Left lung (tissue), 10 donors: ENCODE data around the gene KCNIP4. TPM values are rescaled to one million over a fixed set of nuclear protein-coding genes. Genes with fewer than 3 reads are reported as not detected.
A peak's percentile ranks its signal among the peaks of the same experiment; 100 is the strongest.

Source experiments
- ATAC-seq: fragments of 200-7000 bp; cut with Tn5 transposase; one replicate; pipeline ENCODE4 v1.9.1; 2020; ENCODE audit warnings: moderate library complexity
- DNase-seq, 4 donors: peaks; one replicate each; pipeline ENCODE4 v3.0.0-alpha.2; 2013 to 2020
- H3K27ac ChIP-seq, 2 donors: fragments of 200-600 bp; sonication (generic) in 1 of 2; one replicate each; pipeline versions ENCODE4 v1.5.0 to v1.8.0; 2020 to 2021
- H3K27me3 ChIP-seq, 2 donors: fragments of 200-600 bp; sonication (generic) in 1 of 2; one replicate each; pipeline versions ENCODE4 v1.5.0 to v1.8.0; 2020 to 2021
- H3K36me3 ChIP-seq, 2 donors: fragments of 200-600 bp; sonication (generic) in 1 of 2; one replicate each; pipeline versions ENCODE4 v1.5.0 to v1.8.0; 2020 to 2021
- H3K4me1 ChIP-seq, 2 donors: fragments of 200-600 bp; one replicate each; pipeline ENCODE4 v1.8.0; 2021
- H3K4me3 ChIP-seq, 2 donors: fragments of 200-600 bp; sonication (generic) in 1 of 2; one replicate each; pipeline versions ENCODE4 v1.5.0 to v1.8.0; 2020 to 2021; ENCODE audit warnings: mild to moderate bottlenecking in 1 of 2
- H3K9me3 ChIP-seq, 2 donors: fragments of 200-600 bp; sonication (generic) in 1 of 2; one replicate each; pipeline versions ENCODE4 v1.5.0 to v1.8.0; 2020 to 2021
- intact Hi-C, 2 donors: fragments of 100-400 bp; cut with DNase I; formaldehyde crosslinking; loops; one replicate each; pipeline versions ENCODE4 v1.11.2 to v1.14.2; 2022
- polyA plus RNA-seq, 6 donors: library from polyadenylated mRNA; unstranded; fragments of 120-200 nt; gene quantifications; one replicate each; pipeline ENCODE4 v1.2.1, GENCODE V29; 2013; ENCODE audit not compliant: insufficient read length in 6 of 6
- total RNA-seq, 2 donors: library from RNA; stranded (reverse); fragmentation: NEBNext Ultra II Directional; extraction: Animal tissue kit (Norgen Biotek cat#: 25700); gene quantifications; one replicate each; pipeline ENCODE4 v1.2.1, GENCODE V29; 2021
- TF ChIP-seq, protein P1 (sequence below), 2 donors: fragments of 200-600 bp; sonication (generic) in 1 of 2; IDR thresholded peaks; one replicate each; pipeline versions ENCODE4 v1.5.0 to v1.8.0; 2021; ENCODE audit warnings: antibody characterized with exemption in 2 of 2
- donor health status: DM: no; HTN: yes; CAD: no.
- donor health status: DM: no; HTN: no; CAD: no.

KCNIP4 gene
- total and polyA plus RNA-seq, 8 donors: 2.8 to 5.4 (median 4.9) TPM; not detected in 2

DNA sequence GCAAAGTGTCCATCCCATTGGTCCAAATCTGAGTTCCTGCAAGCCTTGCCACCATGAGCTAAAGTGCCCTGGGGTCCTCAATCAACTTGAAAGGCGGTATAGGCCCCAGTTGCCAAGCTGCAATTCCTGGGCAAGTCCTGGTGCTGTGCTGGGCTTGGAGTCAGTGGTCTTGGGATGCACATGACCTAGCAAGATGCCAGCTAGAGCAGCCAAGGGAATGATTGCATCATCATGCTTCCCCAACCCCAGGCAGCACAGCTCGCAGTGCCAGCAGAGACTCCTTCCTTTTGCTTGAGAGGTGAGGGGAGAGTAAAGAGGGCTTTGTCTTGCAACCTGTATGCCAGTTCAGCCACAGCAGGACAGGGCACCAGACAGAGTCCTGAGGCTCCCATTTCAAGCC is 50.5 kb downstream of the KCNIP4 start:
- no peak for DNase-seq
- Histone ChIP-seq H3K4me3 (no peak overlapping the region), H3K36me3 (no peaks in the 10 kb centered on the region), H3K9me3 (peaks cover 0 to 30% of the 10 kb centered on the region in 2 donors), H3K27ac (no peak overlapping the region), H3K27me3 (no peaks in the 10 kb centered on the region), H3K4me1 (no peaks in the 10 kb centered on the region)
- intact Hi-C loops: no loop called here
- ATAC-seq: no peak
- TF ChIP-seq, protein P1, sequence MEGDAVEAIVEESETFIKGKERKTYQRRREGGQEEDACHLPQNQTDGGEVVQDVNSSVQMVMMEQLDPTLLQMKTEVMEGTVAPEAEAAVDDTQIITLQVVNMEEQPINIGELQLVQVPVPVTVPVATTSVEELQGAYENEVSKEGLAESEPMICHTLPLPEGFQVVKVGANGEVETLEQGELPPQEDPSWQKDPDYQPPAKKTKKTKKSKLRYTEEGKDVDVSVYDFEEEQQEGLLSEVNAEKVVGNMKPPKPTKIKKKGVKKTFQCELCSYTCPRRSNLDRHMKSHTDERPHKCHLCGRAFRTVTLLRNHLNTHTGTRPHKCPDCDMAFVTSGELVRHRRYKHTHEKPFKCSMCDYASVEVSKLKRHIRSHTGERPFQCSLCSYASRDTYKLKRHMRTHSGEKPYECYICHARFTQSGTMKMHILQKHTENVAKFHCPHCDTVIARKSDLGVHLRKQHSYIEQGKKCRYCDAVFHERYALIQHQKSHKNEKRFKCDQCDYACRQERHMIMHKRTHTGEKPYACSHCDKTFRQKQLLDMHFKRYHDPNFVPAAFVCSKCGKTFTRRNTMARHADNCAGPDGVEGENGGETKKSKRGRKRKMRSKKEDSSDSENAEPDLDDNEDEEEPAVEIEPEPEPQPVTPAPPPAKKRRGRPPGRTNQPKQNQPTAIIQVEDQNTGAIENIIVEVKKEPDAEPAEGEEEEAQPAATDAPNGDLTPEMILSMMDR (IDR thresholded peaks at IDR 0.05): no peak

DNA sequence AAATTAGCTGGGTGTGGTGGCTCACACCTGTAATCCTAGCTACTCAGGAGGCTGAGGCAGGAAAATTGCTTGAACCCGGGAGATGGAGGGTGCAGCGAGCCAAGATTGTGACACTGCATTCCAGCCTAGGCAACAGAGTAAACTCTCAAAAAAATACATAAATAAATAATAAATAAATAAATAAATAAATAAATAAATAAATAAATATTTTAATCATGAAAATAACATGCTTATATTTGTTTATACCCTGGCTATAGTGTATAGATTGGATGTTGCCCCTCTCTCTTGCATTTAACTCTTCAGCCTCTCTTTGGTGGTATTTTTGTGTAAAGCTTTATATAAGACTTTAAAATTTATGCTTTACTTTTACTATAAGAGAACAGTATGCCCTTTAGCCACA is 51.8 kb downstream of the KCNIP4 start:
- H3K27ac ChIP-seq: no peak overlapping the region
- intact Hi-C loops: no loop called here
- H3K9me3 ChIP-seq: peaks cover 0 to 30% of the 10 kb centered on the region in 2 donors
- no peak for DNase-seq
- H3K4me3 ChIP-seq: no peak overlapping the region
- ATAC-seq: no peak
- H3K27me3 ChIP-seq: no peaks in the 10 kb centered on the region
- H3K36me3 ChIP-seq: no peaks in the 10 kb centered on the region
- TF ChIP-seq, protein P1 (IDR thresholded peaks at IDR 0.05): no peak
- H3K4me1 ChIP-seq: no peaks in the 10 kb centered on the region

DNA sequence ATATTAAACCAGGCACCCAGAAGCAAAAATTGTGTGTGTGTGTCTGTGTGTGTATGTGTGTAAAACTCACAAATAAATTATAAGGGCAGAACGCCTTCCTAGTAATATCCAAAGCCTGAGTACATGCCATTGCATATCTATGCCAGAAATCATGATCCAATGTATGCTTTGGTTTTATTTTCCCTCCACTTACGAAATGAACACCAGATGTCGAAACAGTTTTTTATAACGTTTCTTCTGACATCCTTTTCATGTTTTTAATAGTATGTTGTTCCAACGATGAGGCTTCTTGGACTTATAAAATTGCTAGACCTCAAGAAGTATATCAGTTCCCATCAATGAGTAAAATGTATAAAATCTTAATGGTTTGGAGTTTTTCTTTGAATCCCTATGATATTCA is 55.4 kb downstream of the KCNIP4 start:
- H3K27ac ChIP-seq: no peak overlapping the region
- DNase-seq (no peak), ATAC-seq (no peak)
- H3K27me3 ChIP-seq: no peaks in the 10 kb centered on the region
- TF ChIP-seq, protein P1 (IDR thresholded peaks at IDR 0.05): no peak
- H3K4me3 ChIP-seq: no peak overlapping the region
- no peaks in the 10 kb centered on the region for H3K4me1 ChIP-seq
- peaks cover 0 to 8% of the 10 kb centered on the region in 2 donors for H3K9me3 ChIP-seq
- H3K36me3 ChIP-seq: no peaks in the 10 kb centered on the region
- intact Hi-C loops: no loop called here

DNA sequence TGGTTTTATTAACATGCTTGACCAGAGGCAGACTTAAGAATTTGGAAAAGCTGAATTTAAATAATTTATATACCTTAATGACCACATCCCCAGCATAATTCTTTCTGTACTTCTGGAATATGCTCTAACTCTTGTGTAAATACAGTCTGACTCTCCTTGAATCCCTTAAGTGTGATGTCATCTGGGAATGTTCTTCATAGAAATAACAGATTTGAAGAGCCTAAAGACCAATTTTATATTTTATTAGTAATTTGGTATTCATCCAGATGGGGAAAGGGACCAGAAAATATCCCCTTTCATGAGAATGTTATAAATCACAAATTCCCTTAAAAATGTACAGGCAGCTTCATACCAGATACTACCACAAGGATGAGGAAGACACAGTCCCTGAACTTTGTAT is 58.3 kb downstream of the KCNIP4 start:
- Histone ChIP-seq H3K27me3 (no peaks in the 10 kb centered on the region), H3K36me3 (no peaks in the 10 kb centered on the region), H3K9me3 (no peaks in the 10 kb centered on the region), H3K4me3 (no peak overlapping the region), H3K27ac (no peak overlapping the region), H3K4me1 (no peaks in the 10 kb centered on the region)
- ATAC-seq (no peak), DNase-seq (no peak)
- intact Hi-C loops: no loop called here
- TF ChIP-seq, protein P1 (IDR thresholded peaks at IDR 0.05): no peak

DNA sequence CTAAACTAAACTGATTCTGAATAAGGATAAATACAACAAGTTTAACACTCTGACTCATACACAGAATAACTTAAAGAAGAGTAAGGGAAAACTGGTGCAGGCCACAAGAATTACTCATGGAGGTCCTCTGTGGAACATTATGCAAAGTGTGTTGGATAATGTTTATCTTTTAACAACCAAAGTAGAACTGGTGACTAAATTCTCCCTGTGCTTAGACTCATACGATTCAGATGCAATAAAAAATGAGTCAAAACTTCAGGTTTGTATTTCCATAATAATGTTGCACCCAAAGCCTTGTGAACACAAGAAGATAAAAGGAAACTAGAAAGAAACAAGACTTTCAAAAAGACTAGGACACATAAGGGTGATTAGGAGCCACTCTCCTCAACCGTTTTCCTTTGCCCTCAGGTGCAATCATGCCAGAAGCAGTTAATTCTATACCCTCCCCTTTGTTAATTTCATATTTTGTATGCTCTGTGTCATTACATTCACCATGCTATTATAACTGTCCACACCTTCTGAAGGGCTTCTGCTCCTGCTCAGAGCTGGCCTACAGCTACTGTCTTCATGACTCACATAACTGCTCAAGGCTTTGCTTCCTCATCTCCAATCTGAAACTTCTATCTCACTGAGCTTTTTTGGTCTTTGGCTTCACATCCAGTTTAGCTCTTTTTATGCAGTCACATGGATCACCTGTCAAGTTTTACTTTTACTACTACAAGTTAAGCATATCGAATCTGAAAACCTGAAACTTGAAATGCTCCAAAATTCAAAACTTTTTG is 60.2 kb downstream of the KCNIP4 start:
- ATAC-seq (peak; percentile 29), DNase-seq (no peak)
- TF ChIP-seq, protein P1 (IDR thresholded peaks at IDR 0.05): no peak
- no peak overlapping the region for H3K4me3 ChIP-seq
- no peak overlapping the region for H3K27ac ChIP-seq
- H3K4me1 ChIP-seq: no peaks in the 10 kb centered on the region
- intact Hi-C loops: no loop called here
- no peaks in the 10 kb centered on the region for H3K36me3 ChIP-seq
- no peaks in the 10 kb centered on the region for H3K9me3 ChIP-seq
- H3K27me3 ChIP-seq: no peaks in the 10 kb centered on the region
